IMR-90 (cell line): ENCODE measurements around the gene CDK5RAP3. TPM values are rescaled to one million over a fixed set of nuclear protein-coding genes. Genes with fewer than 3 reads are reported as not detected.

Experiments used
- ATAC-seq: fragments of 200-7000 bp; cut with Tn5 transposase; 2 replicates; pipeline ENCODE4 v1.9.1; 2020; ENCODE audit warnings: low read depth, mild to moderate bottlenecking, moderate library complexity
- BruUV-seq: library from RNA; stranded (reverse); fragments of 400-500 nt; replicated peaks from 2 replicates; lab custom pipeline; 2021; lab: Mats Ljungman, UMichigan
- CTCF ChIA-PET: fragments of 300-600 bp; formaldehyde crosslinking; extraction: SDS; loops from one replicate; lab custom pipeline; 2021; ENCODE audit warnings: antibody characterized with exemption; lab: Yijun Ruan, JAX
- POLR2A ChIA-PET: fragments of 300-600 bp; sonication (Branson Sonifier 250); formaldehyde crosslinking; loops from one replicate; lab custom pipeline; 2022; ENCODE audit warnings: antibody characterized with exemption; ENCODE audit not compliant: unreplicated experiment; lab: Charles Lee
- DNase-seq: peaks from one replicate; pipeline ENCODE4 v3.0.0; 2013
- H2AFZ ChIP-seq: replicated peaks from 2 replicates; pipeline ENCODE3; 2013; ENCODE audit warnings: low read length, mild to moderate bottlenecking; ENCODE audit not compliant: poor library complexity
- H2AK5ac ChIP-seq: 2 replicates; pipeline ENCODE4 v1.6.1; 2013; ENCODE audit warnings: low read depth, low read length, inconsistent platforms
- H2AK9ac ChIP-seq: replicated peaks from 2 replicates; pipeline ENCODE3; 2013; ENCODE audit warnings: mild to moderate bottlenecking, low read depth, low read length, moderate library complexity; ENCODE audit not compliant: poor library complexity
- H2BK120ac ChIP-seq: 2 replicates; pipeline ENCODE4 v1.6.1; 2013; ENCODE audit warnings: low read depth, low read length, inconsistent platforms
- H2BK15ac ChIP-seq: 3 replicates; pipeline ENCODE4 v1.6.1; 2013; ENCODE audit warnings: low read depth, low read length, inconsistent platforms
- H2BK20ac ChIP-seq: 2 replicates; pipeline ENCODE4 v1.6.1; 2013; ENCODE audit warnings: low read depth, mild to moderate bottlenecking, inconsistent platforms, low read length, moderate library complexity
- H2BK5ac ChIP-seq: 2 replicates; pipeline ENCODE4 v1.6.1; 2013; ENCODE audit warnings: mild to moderate bottlenecking, low read depth, low read length, inconsistent platforms; ENCODE audit not compliant: poor library complexity, severe bottlenecking
- H3K14ac ChIP-seq: replicated peaks from 2 replicates; pipeline ENCODE4 v1.6.1; 2013; ENCODE audit warnings: low read depth, low read length, inconsistent platforms
- H3K18ac ChIP-seq: 2 replicates; pipeline ENCODE4 v1.6.1; 2013; ENCODE audit warnings: low read depth, low read length, control low read depth
- H3K23ac ChIP-seq: 2 replicates; pipeline ENCODE4 v1.6.1; 2013; ENCODE audit warnings: low read depth, low read length, inconsistent platforms
- H3K27ac ChIP-seq: 2 replicates; pipeline ENCODE4 v1.5.1; 2013; ENCODE audit warnings: mild to moderate bottlenecking, control low read depth, low read length; ENCODE audit not compliant: insufficient read depth
- H3K27me3 ChIP-seq: 2 replicates; pipeline ENCODE4 v1.6.1; 2013; ENCODE audit warnings: low read length; ENCODE audit not compliant: control insufficient read depth, insufficient read depth
- H3K36me3 ChIP-seq: 2 replicates; pipeline ENCODE4 v1.6.1; 2013; ENCODE audit warnings: low read length, mixed read lengths; ENCODE audit not compliant: control insufficient read depth, insufficient read depth
- H3K4ac ChIP-seq: 2 replicates; pipeline ENCODE4 v1.6.1; 2013; ENCODE audit warnings: low read depth, low read length, inconsistent platforms
- H3K4me1 ChIP-seq: 2 replicates; pipeline ENCODE4 v1.6.1; 2013; ENCODE audit warnings: low read length, mixed read lengths; ENCODE audit not compliant: control insufficient read depth, insufficient read depth
- H3K4me2 ChIP-seq: 2 replicates; pipeline ENCODE4 v1.6.1; 2013; ENCODE audit warnings: low read depth, mild to moderate bottlenecking, control low read depth, low read length, moderate library complexity
- H3K4me3 ChIP-seq: 2 replicates; pipeline ENCODE4 v1.5.1; 2013; ENCODE audit warnings: low read depth, mild to moderate bottlenecking, control low read depth, low read length, moderate library complexity; ENCODE audit not compliant: insufficient read depth
- H3K56ac ChIP-seq: 2 replicates; pipeline ENCODE4 v1.6.1; 2013; ENCODE audit warnings: low read length, inconsistent platforms; ENCODE audit not compliant: insufficient read depth; ENCODE audit errors: extremely low read depth
- H3K79me1 ChIP-seq, 2 experiments: 2 replicates each; pipeline ENCODE4 v1.6.1; 2013; ENCODE audit warnings: low read length in 2 of 2, inconsistent platforms in 1 of 2, low read depth in 1 of 2
- H3K9ac ChIP-seq: 2 replicates; pipeline ENCODE4 v1.6.1; 2013; ENCODE audit warnings: low read depth, low read length, control low read depth
- H3K9me1 ChIP-seq: 2 replicates; pipeline ENCODE4 v1.6.1; 2013; ENCODE audit warnings: low read length, inconsistent platforms; ENCODE audit not compliant: insufficient read depth
- H3K9me3 ChIP-seq: 2 replicates; pipeline ENCODE4 v1.6.1; 2013; ENCODE audit warnings: low read length; ENCODE audit not compliant: control insufficient read depth, insufficient read depth
- H4K20me1 ChIP-seq: 2 replicates; pipeline ENCODE4 v1.6.1; 2013; ENCODE audit warnings: low read length, inconsistent platforms; ENCODE audit not compliant: insufficient read depth
- H4K5ac ChIP-seq: 2 replicates; pipeline ENCODE4 v1.6.1; 2013; ENCODE audit warnings: mild to moderate bottlenecking, low read depth, low read length, control low read depth
- H4K8ac ChIP-seq, 2 experiments: 2 replicates each; pipeline ENCODE4 v1.6.1; 2013; ENCODE audit warnings: low read depth in 2 of 2, low read length in 2 of 2, control low read depth in 1 of 2, inconsistent platforms in 1 of 2
- H4K91ac ChIP-seq: 2 replicates; pipeline ENCODE4 v1.6.1; 2013; ENCODE audit warnings: low read depth, low read length, inconsistent platforms; ENCODE audit not compliant: insufficient read depth
- BHLHE40 ChIP-seq: fragments of 150-350 bp; IDR thresholded peaks from 2 replicates; pipeline ENCODE4 v1.6.1; 2016; ENCODE audit warnings: mild to moderate bottlenecking, low read depth, low read length
- CEBPB ChIP-seq: IDR thresholded peaks from 2 replicates; pipeline ENCODE4 v1.6.1; 2012; ENCODE audit warnings: low read depth, low read length, improper control_type of control experiment
- CHD1 ChIP-seq: IDR thresholded peaks from 2 replicates; pipeline ENCODE4 v1.6.1; 2012; ENCODE audit warnings: low read depth, low read length, improper control_type of control experiment
- CTCF ChIP-seq: conservative IDR thresholded peaks from 2 replicates; pipeline ENCODE4 v1.5.1; 2012; ENCODE audit warnings: mild to moderate bottlenecking, low read depth, low read length, improper control_type of control experiment
- FOS ChIP-seq: fragments of 150-350 bp; IDR thresholded peaks from 2 replicates; pipeline ENCODE4 v1.6.1; 2016; ENCODE audit warnings: low read depth, low read length
- MAFK ChIP-seq: IDR thresholded peaks from 2 replicates; pipeline ENCODE4 v1.6.1; 2012; ENCODE audit warnings: low read depth, low read length, improper control_type of control experiment
- MXI1 ChIP-seq: IDR thresholded peaks from 2 replicates; pipeline ENCODE4 v1.6.1; 2012; ENCODE audit warnings: low read depth, mild to moderate bottlenecking, low read length, moderate library complexity, borderline replicate concordance
- POLR2A ChIP-seq: IDR thresholded peaks from 2 replicates; pipeline ENCODE4 v1.6.1; 2012; ENCODE audit warnings: mild to moderate bottlenecking, low read depth, low read length
- SMC3 ChIP-seq: fragments of 150-350 bp; IDR thresholded peaks from 2 replicates; pipeline ENCODE4 v1.6.1; 2016; ENCODE audit warnings: low read depth, mild to moderate bottlenecking, antibody characterized with exemption, low read length, moderate library complexity
- WGBS, 2 experiments: methylation state at CpG; one replicate each; pipeline versions ENCODE4 v1.1.5 to v1.1.7; 2013; ENCODE audit warnings: missing lambda C conversion rate in 2 of 2; ENCODE audit not compliant: insufficient read length in 1 of 2; ENCODE audit errors: extremely low coverage in 2 of 2; 5-methylcytosine and 5-hydroxymethylcytosine counted together
- dilution Hi-C: fragments of 300-500 bp; cut with HindIII; formaldehyde crosslinking; loops from one replicate; pipeline ENCODE4 v1.14.3; 2018; ENCODE audit warnings: low sequenced_read_pairs; ENCODE audit not compliant: unreplicated experiment
- in situ Hi-C: fragments of 300-500 bp; cut with MboI; formaldehyde crosslinking; loops from 3 replicates; pipeline ENCODE4 v1.14.3; 2019; ENCODE audit warnings: low sequenced_read_pairs, inconsistent platforms, mixed read lengths
- intact Hi-C: fragments of 100-400 bp; cut with micrococcal nuclease; formaldehyde crosslinking; loops from 2 replicates; pipeline ENCODE4 v1.10.0; 2022
- polyA plus RNA-seq, 3 experiments: library from polyadenylated mRNA; depleted of rRNA; stranded (reverse); fragments of >200 nt; gene quantifications; 2 replicates each; pipeline ENCODE4 v1.2.3, GENCODE V29; 2012; ENCODE audit warnings: low replicate concordance in 1 of 3
- total RNA-seq: library from RNA; depleted of rRNA; stranded (reverse); fragments of >200 nt; gene quantifications from 2 replicates; pipeline ENCODE4 v1.2.3, GENCODE V29; 2012
- TF ChIP-seq, protein P1 (sequence below): fragments of 150-350 bp; IDR thresholded peaks from 2 replicates; pipeline ENCODE4 v1.6.1; 2017; ENCODE audit warnings: mild to moderate bottlenecking, antibody characterized with exemption, low read length, low read depth
- TF ChIP-seq, protein P2 (sequence below): fragments of 150-350 bp; IDR thresholded peaks from 2 replicates; pipeline ENCODE4 v1.6.1; 2016; ENCODE audit warnings: low read depth, mild to moderate bottlenecking, low read length, moderate library complexity, borderline replicate concordance

CDK5RAP3 gene
- total and polyA plus RNA-seq, 2 of the 4 experiments (the other 2 are of a cell fraction), result 75.3 to 153 TPM

- TF ChIP-seq, protein P1, sequence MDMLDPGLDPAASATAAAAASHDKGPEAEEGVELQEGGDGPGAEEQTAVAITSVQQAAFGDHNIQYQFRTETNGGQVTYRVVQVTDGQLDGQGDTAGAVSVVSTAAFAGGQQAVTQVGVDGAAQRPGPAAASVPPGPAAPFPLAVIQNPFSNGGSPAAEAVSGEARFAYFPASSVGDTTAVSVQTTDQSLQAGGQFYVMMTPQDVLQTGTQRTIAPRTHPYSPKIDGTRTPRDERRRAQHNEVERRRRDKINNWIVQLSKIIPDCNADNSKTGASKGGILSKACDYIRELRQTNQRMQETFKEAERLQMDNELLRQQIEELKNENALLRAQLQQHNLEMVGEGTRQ, result no peak
- no peak for TF ChIP-seq SMC3
Observed at GRCh38 chr17:47969930-47970724, 786 bp upstream of the CDK5RAP3 start (continued).

- Histone ChIP-seq H4K91ac (no peak overlapping the region), H3K4me3 (no peak overlapping the region), H3K9me1 (peaks cover 10% of the 10 kb centered on the region), H3K36me3 (peaks cover 23% of the 10 kb centered on the region), H3K23ac (no peak overlapping the region), H3K9me3 (no peaks in the 10 kb centered on the region), H3K4ac (no peak overlapping the region), H4K20me1 (no peaks in the 10 kb centered on the region), H3K79me1 (peaks cover 14 to 33% of the 10 kb centered on the region in 2 experiments), H2BK5ac (no peak overlapping the region), H3K4me1 (peaks cover 10% of the 10 kb centered on the region), H3K18ac (no peak overlapping the region), H4K8ac (no peak overlapping the region), H2AK5ac (no peak overlapping the region), H2AFZ (no peak overlapping the region), H2BK15ac (no peak overlapping the region), H4K5ac (no peak overlapping the region), H2BK20ac (no peak overlapping the region), H3K56ac (no peak overlapping the region), H3K14ac (no peak overlapping the region), H2AK9ac (no peak overlapping the region), H3K4me2 (no peak overlapping the region), H2BK120ac (no peak overlapping the region), H3K9ac (no peak overlapping the region), H3K27me3 (no peaks in the 10 kb centered on the region), H3K27ac (no peak overlapping the region)
- POLR2A ChIA-PET, result no interaction called here
- DNase-seq (no peak), ATAC-seq (no peak)
- no TSS peak for BruUV-seq
- intact Hi-C loops, result no loop called here
- CTCF ChIA-PET, result no interaction called here
- dilution Hi-C loops, result no loop called here
- WGBS, 2 experiments, result 100% methylated on average over 3 of the region's 8 CpGs; no CpG with 5 or more reads in 1 of the 2 experiments
- in situ Hi-C loops, result no loop called here
- TF ChIP-seq, protein P2, sequence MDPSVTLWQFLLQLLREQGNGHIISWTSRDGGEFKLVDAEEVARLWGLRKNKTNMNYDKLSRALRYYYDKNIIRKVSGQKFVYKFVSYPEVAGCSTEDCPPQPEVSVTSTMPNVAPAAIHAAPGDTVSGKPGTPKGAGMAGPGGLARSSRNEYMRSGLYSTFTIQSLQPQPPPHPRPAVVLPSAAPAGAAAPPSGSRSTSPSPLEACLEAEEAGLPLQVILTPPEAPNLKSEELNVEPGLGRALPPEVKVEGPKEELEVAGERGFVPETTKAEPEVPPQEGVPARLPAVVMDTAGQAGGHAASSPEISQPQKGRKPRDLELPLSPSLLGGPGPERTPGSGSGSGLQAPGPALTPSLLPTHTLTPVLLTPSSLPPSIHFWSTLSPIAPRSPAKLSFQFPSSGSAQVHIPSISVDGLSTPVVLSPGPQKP, result no peak
- TF ChIP-seq MAFK (no peak), CEBPB (no peak), CHD1 (no peak), POLR2A (no peak), MXI1 (no peak), BHLHE40 (no peak), FOS (no peak), CTCF (no peak)
- TF ChIP-seq, protein P1, result no peak
Observed at GRCh38 chr17:47973541-47973940, 2.6 kb downstream of the CDK5RAP3 start.
